Measurements from ENCODE around the gene RABEPK. TPM values are rescaled to one million over a fixed set of nuclear protein-coding genes. Genes with fewer than 3 reads are reported as not detected.

The RABEPK gene
- total RNA-seq, 4 donors from 2014 or later = 12.6 to 19.9 (median 13.4) TPM

- TF ChIP-seq CTCF (IDR thresholded peaks at IDR 0.05) = no peak
Measured at GRCh38 chr9:125241000-125241862, 40.9 kb downstream of the RABEPK start, which contains the start of gene HSPA5. HSPA5 (minus strand) TSS chr9:125241343; CDS start chr9:125241126, 217 bp downstream.

GRCh38 chr9:125241863-125242739 lies 41.8 kb downstream of the RABEPK start:
- no peak for TF ChIP-seq CTCF (IDR thresholded peaks at IDR 0.05)
- ATAC-seq (ENCODE audit: low FRiP score) = peak; percentile 33
- DNase-seq (ENCODE audit: low spot score) = no peak

More at GRCh38 chr9:125241000-125241862, 40.9 kb downstream of the RABEPK start, which contains the start of gene HSPA5:
- peak; percentile 96 for DNase-seq (ENCODE audit: low spot score)
- peak; percentile 96 for ATAC-seq (ENCODE audit: low FRiP score)

- DNase-seq (ENCODE audit: low spot score) (no peak), ATAC-seq (ENCODE audit: low FRiP score) (no peak)
- no peak for TF ChIP-seq CTCF (IDR thresholded peaks at IDR 0.05)
Measured at GRCh38 chr9:125243792-125244260, 43.5 kb downstream of the RABEPK start.

- TF ChIP-seq CTCF (IDR thresholded peaks at IDR 0.05) = no peak
- ATAC-seq (ENCODE audit: low FRiP score) (no peak), DNase-seq (ENCODE audit: low spot score) (no peak)
Measured at GRCh38 chr9:125246261-125246667, 45.9 kb downstream of the RABEPK start.

- no peak for TF ChIP-seq CTCF (IDR thresholded peaks at IDR 0.05)
- ATAC-seq (ENCODE audit: low FRiP score) = no peak
- no peak for DNase-seq (ENCODE audit: low spot score)
Measured at GRCh38 chr9:125254231-125254630, 53.9 kb downstream of the RABEPK start.

GRCh38 chr9:125255781-125256391 lies 55.5 kb downstream of the RABEPK start:
- no peak for TF ChIP-seq CTCF (IDR thresholded peaks at IDR 0.05)
- ATAC-seq (ENCODE audit: low FRiP score) (no peak), DNase-seq (ENCODE audit: low spot score) (no peak)
